ENCODE data around the gene ANKRD50.

ANKRD50 gene

DNA sequence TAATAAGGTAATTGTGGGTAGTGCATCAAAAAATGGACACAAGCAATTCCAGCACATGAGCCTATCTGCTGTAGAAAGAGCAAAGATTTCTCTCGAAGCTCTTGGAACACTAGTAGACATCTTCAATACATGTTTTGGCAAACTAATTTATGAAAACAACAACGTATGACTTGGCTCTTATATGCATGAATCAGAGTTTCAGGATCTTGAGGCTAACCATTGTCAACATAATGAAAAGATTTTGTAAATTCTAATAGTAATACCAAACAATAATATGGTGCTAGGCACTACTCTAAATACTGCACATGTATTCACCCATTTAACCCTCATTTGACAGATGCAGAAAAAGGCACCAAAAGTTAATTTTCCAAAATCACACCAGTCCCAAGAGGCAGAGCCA, 25.1 kb upstream of the ANKRD50 start:
- H3K36me3 ChIP-seq (ENCODE audit: insufficient read depth, low read length): no peaks in the 10 kb centered on the region
- WGBS: 91% methylated on average over 2 of the region's 2 CpGs

DNA sequence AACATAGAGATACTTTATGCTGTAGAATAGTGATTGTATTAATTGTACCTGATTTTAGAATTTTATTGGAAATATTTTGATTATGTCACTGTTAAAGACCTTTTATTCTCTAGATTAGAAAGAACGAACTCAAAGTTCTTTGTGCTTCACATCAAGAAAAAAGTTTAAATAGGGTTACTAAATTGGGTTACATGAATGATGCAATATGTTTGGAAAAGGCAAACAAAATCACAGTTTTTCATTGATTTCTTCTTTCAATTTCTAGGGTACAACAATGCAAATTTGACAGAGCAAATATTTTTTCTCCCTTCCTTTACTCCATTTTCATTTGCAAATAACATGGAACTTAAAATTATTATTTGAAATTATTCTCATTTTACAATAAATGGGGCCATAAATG, 24.0 kb upstream of the ANKRD50 start:
- Histone ChIP-seq H3K27ac (ENCODE audit: low read depth, low read length) (no peak overlapping the region), H3K27me3 (ENCODE audit: insufficient read depth, low read length) (no peaks in the 10 kb centered on the region), H3K9me3 (ENCODE audit: insufficient read depth, low read depth, low read length) (no peaks in the 10 kb centered on the region), H3K9ac (ENCODE audit: low read depth, low read length) (no peak overlapping the region), H3K4me3 (ENCODE audit: low read length) (no peak overlapping the region), H3K36me3 (ENCODE audit: insufficient read depth, low read length) (no peaks in the 10 kb centered on the region), H3K4me1 (ENCODE audit: insufficient read depth, low read length) (peaks cover 23% of the 10 kb centered on the region)
- WGBS: 100% methylated on average over 1 of the region's 1 CpG

More for the DNA sequence above, 25.1 kb upstream of the ANKRD50 start:
- no peaks in the 10 kb centered on the region for H3K27me3 ChIP-seq (ENCODE audit: insufficient read depth, low read length)
- peaks cover 23% of the 10 kb centered on the region for H3K4me1 ChIP-seq (ENCODE audit: insufficient read depth, low read length)
- H3K4me3 ChIP-seq (ENCODE audit: low read length): no peak overlapping the region
- H3K9ac ChIP-seq (ENCODE audit: low read depth, low read length): no peak overlapping the region
- H3K27ac ChIP-seq (ENCODE audit: low read depth, low read length): no peak overlapping the region
- no peaks in the 10 kb centered on the region for H3K9me3 ChIP-seq (ENCODE audit: insufficient read depth, low read depth, low read length)

- WGBS: 95% methylated on average over 5 of the region's 5 CpGs
- H3K27me3 ChIP-seq (ENCODE audit: insufficient read depth, low read length): no peaks in the 10 kb centered on the region
These were observed 14.9 kb upstream of the ANKRD50 start for GRCh38 chr4:124727331-124727890.

GRCh38 chr4:124726269-124726668, 13.7 kb upstream of the ANKRD50 start:
- 91% methylated on average over 3 of the region's 3 CpGs for WGBS

More at GRCh38 chr4:124727331-124727890, 14.9 kb upstream of the ANKRD50 start:
- Histone ChIP-seq H3K9me3 (ENCODE audit: insufficient read depth, low read depth, low read length) (no peaks in the 10 kb centered on the region), H3K4me3 (ENCODE audit: low read length) (no peak overlapping the region), H3K27ac (ENCODE audit: low read depth, low read length) (no peak overlapping the region), H3K36me3 (ENCODE audit: insufficient read depth, low read length) (no peaks in the 10 kb centered on the region), H3K9ac (ENCODE audit: low read depth, low read length) (no peak overlapping the region), H3K4me1 (ENCODE audit: insufficient read depth, low read length) (no peaks in the 10 kb centered on the region)

GRCh38 chr4:124722071-124722470, 9.5 kb upstream of the ANKRD50 start:
- H3K36me3 ChIP-seq (ENCODE audit: insufficient read depth, low read length): no peaks in the 10 kb centered on the region
- H3K27ac ChIP-seq (ENCODE audit: low read depth, low read length): no peak overlapping the region
- H3K4me3 ChIP-seq (ENCODE audit: low read length): no peak overlapping the region
- no peaks in the 10 kb centered on the region for H3K4me1 ChIP-seq (ENCODE audit: insufficient read depth, low read length)
- no peaks in the 10 kb centered on the region for H3K9me3 ChIP-seq (ENCODE audit: insufficient read depth, low read depth, low read length)
- H3K27me3 ChIP-seq (ENCODE audit: insufficient read depth, low read length): no peaks in the 10 kb centered on the region
- H3K9ac ChIP-seq (ENCODE audit: low read depth, low read length): no peak overlapping the region

More at GRCh38 chr4:124726269-124726668, 13.7 kb upstream of the ANKRD50 start:
- no peak overlapping the region for H3K9ac ChIP-seq (ENCODE audit: low read depth, low read length)
- no peaks in the 10 kb centered on the region for H3K27me3 ChIP-seq (ENCODE audit: insufficient read depth, low read length)
- no peaks in the 10 kb centered on the region for H3K36me3 ChIP-seq (ENCODE audit: insufficient read depth, low read length)
- no peaks in the 10 kb centered on the region for H3K9me3 ChIP-seq (ENCODE audit: insufficient read depth, low read depth, low read length)
- H3K4me1 ChIP-seq (ENCODE audit: insufficient read depth, low read length): no peaks in the 10 kb centered on the region
- no peak overlapping the region for H3K4me3 ChIP-seq (ENCODE audit: low read length)
- no peak overlapping the region for H3K27ac ChIP-seq (ENCODE audit: low read depth, low read length)

- WGBS: 91% methylated on average over 1 of the region's 4 CpGs
- H3K27ac ChIP-seq (ENCODE audit: low read depth, low read length): no peak overlapping the region
- H3K9ac ChIP-seq (ENCODE audit: low read depth, low read length): no peak overlapping the region
- no peaks in the 10 kb centered on the region for H3K27me3 ChIP-seq (ENCODE audit: insufficient read depth, low read length)
- H3K9me3 ChIP-seq (ENCODE audit: insufficient read depth, low read depth, low read length): no peaks in the 10 kb centered on the region
- H3K4me1 ChIP-seq (ENCODE audit: insufficient read depth, low read length): peaks cover 14% of the 10 kb centered on the region
- no peak overlapping the region for H3K4me3 ChIP-seq (ENCODE audit: low read length)
- no peaks in the 10 kb centered on the region for H3K36me3 ChIP-seq (ENCODE audit: insufficient read depth, low read length)
These were observed 4.6 kb upstream of the ANKRD50 start for GRCh38 chr4:124717101-124717500.

DNA sequence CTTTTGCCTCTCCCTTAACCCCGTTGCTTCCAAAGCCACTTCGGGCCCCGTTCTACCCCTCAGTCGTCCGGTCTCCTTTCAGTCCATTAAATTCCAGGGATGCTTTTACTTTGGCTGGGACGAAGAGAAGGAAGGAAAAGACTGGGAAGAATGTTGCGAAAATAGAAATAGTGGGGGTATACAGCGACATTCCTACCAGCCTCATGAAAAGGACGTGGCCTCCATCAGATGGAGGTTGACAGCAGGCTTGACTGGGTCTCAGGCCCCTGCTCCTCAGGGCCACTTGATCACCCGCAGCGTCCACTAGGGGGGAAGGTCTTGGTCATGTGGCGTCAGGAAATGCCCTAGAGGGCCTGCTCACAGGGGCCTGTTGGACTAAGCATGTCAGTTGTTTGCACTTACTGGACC, 657 bp upstream of the ANKRD50 start:
- Histone ChIP-seq H3K4me3 (ENCODE audit: low read length) (peak overlapping the region; percentile 97), H3K36me3 (ENCODE audit: insufficient read depth, low read length) (peaks cover 12% of the 10 kb centered on the region; the same call in 1 of the 2 replicates), H3K9ac (ENCODE audit: low read depth, low read length) (peak overlapping the region; percentile 92), H3K27me3 (ENCODE audit: insufficient read depth, low read length) (no peaks in the 10 kb centered on the region), H3K9me3 (ENCODE audit: insufficient read depth, low read depth, low read length) (no peaks in the 10 kb centered on the region), H3K27ac (ENCODE audit: low read depth, low read length) (peak overlapping the region; percentile 97), H3K4me1 (ENCODE audit: insufficient read depth, low read length) (peaks cover 43% of the 10 kb centered on the region)
- WGBS: 1% methylated on average over 12 of the region's 12 CpGs

- H3K4me3 ChIP-seq (ENCODE audit: low read length): peak overlapping the region; percentile 97
- peak overlapping the region; percentile 97 for H3K27ac ChIP-seq (ENCODE audit: low read depth, low read length)
- H3K9me3 ChIP-seq (ENCODE audit: insufficient read depth, low read depth, low read length): no peaks in the 10 kb centered on the region
- no peaks in the 10 kb centered on the region for H3K27me3 ChIP-seq (ENCODE audit: insufficient read depth, low read length)
- peaks cover 54% of the 10 kb centered on the region for H3K4me1 ChIP-seq (ENCODE audit: insufficient read depth, low read length)
- H3K36me3 ChIP-seq (ENCODE audit: insufficient read depth, low read length): peaks cover 26% of the 10 kb centered on the region
- H3K9ac ChIP-seq (ENCODE audit: low read depth, low read length): peak overlapping the region; percentile 91
- 1% methylated on average over 34 of the region's 35 CpGs for WGBS
These were observed 811 bp downstream of the ANKRD50 start for GRCh38 chr4:124711471-124712371.

- H3K36me3 ChIP-seq (ENCODE audit: insufficient read depth, low read length): peaks cover 34% of the 10 kb centered on the region
- no peak overlapping the region for H3K27ac ChIP-seq (ENCODE audit: low read depth, low read length)
- H3K4me1 ChIP-seq (ENCODE audit: insufficient read depth, low read length): peaks cover 54% of the 10 kb centered on the region
- no peaks in the 10 kb centered on the region for H3K27me3 ChIP-seq (ENCODE audit: insufficient read depth, low read length)
- peak overlapping the region; percentile 97 for H3K4me3 ChIP-seq (ENCODE audit: low read length)
- no peaks in the 10 kb centered on the region for H3K9me3 ChIP-seq (ENCODE audit: insufficient read depth, low read depth, low read length)
- WGBS: 68% methylated on average over 5 of the region's 5 CpGs
- peak overlapping the region; percentile 91; the same call in 1 of the 2 replicates for H3K9ac ChIP-seq (ENCODE audit: low read depth, low read length)
These were observed 1.6 kb downstream of the ANKRD50 start for GRCh38 chr4:124710911-124711310.

GRCh38 chr4:124710015-124710741, 2.4 kb downstream of the ANKRD50 start:
- peak overlapping the region; percentile 14; the same call in 1 of the 2 replicates for H3K9ac ChIP-seq (ENCODE audit: low read depth, low read length)
- H3K27me3 ChIP-seq (ENCODE audit: insufficient read depth, low read length): no peaks in the 10 kb centered on the region
- peak overlapping the region; percentile 97 for H3K4me3 ChIP-seq (ENCODE audit: low read length)
- 74% methylated on average over 7 of the region's 7 CpGs for WGBS
- no peak overlapping the region for H3K27ac ChIP-seq (ENCODE audit: low read depth, low read length)
- H3K36me3 ChIP-seq (ENCODE audit: insufficient read depth, low read length): peaks cover 38% of the 10 kb centered on the region
- no peaks in the 10 kb centered on the region for H3K9me3 ChIP-seq (ENCODE audit: insufficient read depth, low read depth, low read length)
- peaks cover 54% of the 10 kb centered on the region for H3K4me1 ChIP-seq (ENCODE audit: insufficient read depth, low read length)
